HepG2 (cell line): ENCODE data around the gene AP3B1. TPM values are rescaled to one million over a fixed set of nuclear protein-coding genes. Genes with fewer than 3 reads are reported as not detected.

ENCODE experiments used
- ATAC-seq: fragments of 200-7000 bp; cut with Tn5 transposase; 3 replicates; pipeline ENCODE4 v1.9.1; 2020; ENCODE audit warnings: mild to moderate bottlenecking, moderate library complexity
- BruUV-seq: library from RNA; stranded (reverse); fragments of 400-500 nt; replicated peaks from 2 replicates; lab custom pipeline; 2021; lab: Mats Ljungman, UMichigan
- CTCF ChIA-PET: fragments of 300-600 bp; formaldehyde crosslinking; extraction: SDS; loops from one replicate; lab custom pipeline; 2021; ENCODE audit warnings: low total read pairs, inconsistent platforms, low intra/inter-chr PET ratio; lab: Yijun Ruan, JAX
- POLR2A ChIA-PET: fragments of 350-600 bp; sonication (Branson Sonifier 250); formaldehyde crosslinking; loops from one replicate; lab custom pipeline; 2020; ENCODE audit warnings: antibody characterized with exemption, inconsistent platforms; lab: Yijun Ruan, JAX
- DNase-seq: peaks from one replicate; pipeline ENCODE4 v3.0.0-alpha.2; 2015; ENCODE audit warnings: low spot score
- FAIRE-seq: peaks from 3 replicates; lab custom pipeline; 2011; peaks lifted over from hg19 to GRCh38; lab: Jason Lieb, UNC
- H2AFZ ChIP-seq: one replicate; pipeline ENCODE4 v1.6.1; 2011; ENCODE audit warnings: low read length, inconsistent platforms
- H3K27ac ChIP-seq: fragments of 300-600 bp; 3 replicates; pipeline ENCODE4 v1.8.0; 2011; ENCODE audit warnings: mixed run types, mild to moderate bottlenecking, mixed read lengths, low read length, inconsistent platforms; ENCODE audit not compliant: insufficient read depth; ENCODE audit errors: extremely low read length
- H3K27me3 ChIP-seq, 2 experiments: fragments of 200-600 bp in 1 of 2; 2 replicates in 1 of 2; 3 replicates in 1 of 2; pipeline versions ENCODE4 v1.6.0 to v1.8.0; 2011; ENCODE audit warnings: low read length in 2 of 2, mild to moderate bottlenecking in 2 of 2, moderate library complexity in 2 of 2, inconsistent platforms in 1 of 2; ENCODE audit not compliant: insufficient read depth in 2 of 2, control insufficient read depth in 1 of 2
- H3K36me3 ChIP-seq, 2 experiments: fragments of 200-600 bp in 1 of 2; replicated peaks in 1 of 2; 2 replicates in 1 of 2; 3 replicates in 1 of 2; pipeline versions ENCODE4 v1.5.1 to v1.8.0; 2011; ENCODE audit warnings: low read length in 2 of 2, inconsistent platforms in 1 of 2; ENCODE audit not compliant: insufficient read depth in 2 of 2, control insufficient read depth in 1 of 2
- H3K4me1 ChIP-seq: 2 replicates; pipeline ENCODE4 v1.5.1; 2012; ENCODE audit warnings: low read length, inconsistent platforms; ENCODE audit not compliant: insufficient read depth
- H3K4me2 ChIP-seq: 2 replicates; pipeline ENCODE4 v1.6.0; 2011; ENCODE audit warnings: low read depth, low read length, inconsistent platforms
- H3K4me3 ChIP-seq, 3 experiments: fragments of 200-600 bp in 1 of 3; sonication (generic), shearing (Covaris generic) in 1 of 3; replicated peaks in 1 of 3; 2 replicates each; pipeline ENCODE4 v1.5.1; 2011 to 2016; ENCODE audit warnings: low read length in 3 of 3, inconsistent platforms in 2 of 3, low read depth in 2 of 3, mild to moderate bottlenecking in 2 of 3, control low read depth in 1 of 3, mixed read lengths in 1 of 3; ENCODE audit not compliant: insufficient read depth in 1 of 3
- H3K79me2 ChIP-seq: one replicate; pipeline ENCODE4 v1.6.1; 2011; ENCODE audit warnings: low read length, inconsistent platforms; ENCODE audit not compliant: insufficient read depth
- H3K9ac ChIP-seq: 2 replicates; pipeline ENCODE4 v1.6.0; 2011; ENCODE audit warnings: mild to moderate bottlenecking, low read depth, low read length, inconsistent platforms; ENCODE audit not compliant: insufficient read depth
- H3K9me3 ChIP-seq: 2 replicates; pipeline ENCODE4 v1.5.1; 2012; ENCODE audit warnings: mild to moderate bottlenecking, low read length
- H4K20me1 ChIP-seq: 2 replicates; pipeline ENCODE4 v1.6.0; 2011; ENCODE audit warnings: inconsistent platforms, mild to moderate bottlenecking, low read length, moderate library complexity; ENCODE audit not compliant: insufficient read depth
- ARNTL ChIP-seq: sonication (generic); formaldehyde crosslinking; IDR thresholded peaks from 2 replicates; pipeline ENCODE4 v1.4.0; 2020; ENCODE audit warnings: mild to moderate bottlenecking, missing genetic modification reagents
- EP300 ChIP-seq, 3 experiments: sonication (generic) in 1 of 3; formaldehyde crosslinking in 1 of 3; IDR thresholded peaks; 2 replicates each; pipeline versions ENCODE4 v1.5.1 to v1.6.1; 2011 to 2020; ENCODE audit warnings: low read depth in 2 of 3, low read length in 2 of 3, borderline replicate concordance in 1 of 3, improper control_type of control experiment in 1 of 3, mild to moderate bottlenecking in 1 of 3, missing genetic modification reagents in 1 of 3, moderate library complexity in 1 of 3
- FOXP4 ChIP-seq: sonication (generic); formaldehyde crosslinking; IDR thresholded peaks from 2 replicates; pipeline ENCODE4 v1.4.0; 2020; ENCODE audit warnings: missing genetic modification reagents
- GMEB2 ChIP-seq: IDR thresholded peaks from 2 replicates; pipeline ENCODE4 v1.6.1; 2016; ENCODE audit warnings: missing biosample characterization, missing genetic modification reagents, low read depth
- HNF4G ChIP-seq, 2 experiments: sonication (generic) in 1 of 2; formaldehyde crosslinking in 1 of 2; IDR thresholded peaks; 2 replicates each; pipeline versions ENCODE4 v1.4.0 to v1.6.1; 2011 to 2020; ENCODE audit warnings: borderline replicate concordance in 2 of 2, low read depth in 2 of 2, mild to moderate bottlenecking in 2 of 2, low read length in 1 of 2, missing genetic modification reagents in 1 of 2, moderate library complexity in 1 of 2
- KAT8 ChIP-seq: IDR thresholded peaks from 2 replicates; pipeline ENCODE4 v1.6.1; 2016; ENCODE audit warnings: missing genetic modification reagents, missing compliant biosample characterization
- POLR2G ChIP-seq: fragments of 200-400 bp; formaldehyde crosslinking; IDR thresholded peaks from 2 replicates; pipeline ENCODE4 v1.6.1; 2018; ENCODE audit warnings: mild to moderate bottlenecking, low read depth, low read length, moderate library complexity
- TOE1 ChIP-seq: sonication (generic); formaldehyde crosslinking; IDR thresholded peaks from 2 replicates; pipeline ENCODE4 v1.4.0; 2020; ENCODE audit warnings: mild to moderate bottlenecking, missing genetic modification reagents
- TSC22D2 ChIP-seq: sonication (generic); formaldehyde crosslinking; IDR thresholded peaks from 2 replicates; pipeline ENCODE4 v1.5.1; 2020; ENCODE audit warnings: missing genetic modification reagents, mild to moderate bottlenecking, borderline replicate concordance
- ZMYM3 ChIP-seq: sonication (generic); formaldehyde crosslinking; IDR thresholded peaks from 2 replicates; pipeline ENCODE4 v1.5.1; 2020; ENCODE audit warnings: mild to moderate bottlenecking, missing genetic modification reagents
- ZNF549 ChIP-seq: sonication (generic); formaldehyde crosslinking; IDR thresholded peaks from 2 replicates; pipeline ENCODE4 v1.5.0; 2020; ENCODE audit warnings: missing genetic modification reagents
- ZNF678 ChIP-seq: sonication (generic); formaldehyde crosslinking; IDR thresholded peaks from 2 replicates; pipeline ENCODE4 v1.4.0; 2020; ENCODE audit warnings: mild to moderate bottlenecking, missing genetic modification reagents
- ZNF720 ChIP-seq: sonication (generic); formaldehyde crosslinking; IDR thresholded peaks from 2 replicates; pipeline ENCODE4 v1.4.0; 2020; ENCODE audit warnings: missing genetic modification reagents
- ZNF782 ChIP-seq: sonication (generic); formaldehyde crosslinking; IDR thresholded peaks from 2 replicates; pipeline ENCODE4 v1.4.0; 2020; ENCODE audit warnings: missing genetic modification reagents, mild to moderate bottlenecking, borderline replicate concordance
- WGBS: methylation state at CpG from one replicate; pipeline ENCODE4 v1.1.6; 2017; ENCODE audit warnings: low lambda C conversion rate; 5-methylcytosine and 5-hydroxymethylcytosine counted together
- in situ Hi-C: cut with HindIII; loops from 2 replicates; pipeline ENCODE4 v1.10.0; 2017; ENCODE audit warnings: low pct_unique_long_range_greater_than_20kb; ENCODE audit not compliant: extremely low pct_ligation_motif_present
- intact Hi-C: fragments of 100-400 bp; cut with micrococcal nuclease; formaldehyde crosslinking; loops from one replicate; pipeline ENCODE4 v1.10.0; 2022; ENCODE audit not compliant: unreplicated experiment
- polyA plus RNA-seq, 8 experiments: library from polyadenylated mRNA; depleted of rRNA in 3 of 8; stranded (reverse) in 7 of 8; unstranded in 1 of 8; fragments of >200 nt; fragmentation: Illumina TruSeq in 4 of 8; extraction: Trizol in 4 of 8; gene quantifications; 2 replicates each; pipeline versions ENCODE4 v1.2.1 to v1.2.3, GENCODE V29; 2011 to 2016; ENCODE audit warnings: low read depth in 4 of 8, missing spikeins in 1 of 8, mixed read lengths in 1 of 8; ENCODE audit not compliant: insufficient read depth in 1 of 8
- total RNA-seq, 5 experiments: library from RNA; depleted of rRNA; stranded (reverse); fragments of >200 nt; fragmentation: Illumina TruSeq; extraction: Trizol; gene quantifications; 2 replicates each; pipeline ENCODE4 v1.2.3, GENCODE V29; 2016; ENCODE audit warnings: low read depth in 1 of 5

Gene AP3B1
- total and polyA plus RNA-seq, 2 of the 13 experiments (the other 11 are each of a cell fraction or from before 2014, with no cell fraction given), result 37.7 to 51.2 TPM

GRCh38 chr5:78127875-78128274, 166.6 kb downstream of the AP3B1 start:
- TF ChIP-seq ZNF720 (CRISPR knock-in tag) (no peak), EP300 (IDR thresholded peaks at IDR 0.05; ENCODE audit: low read depth in 2 of 2, low read length in 2 of 2) (no peak), EP300 (CRISPR knock-in tag; IDR thresholded peaks at IDR 0.05; ENCODE audit: borderline replicate concordance) (no peak), TOE1 (no peak), ZNF782 (CRISPR knock-in tag) (no peak), GMEB2 (CRISPR knock-in tag) (no peak), POLR2G (no peak), ZMYM3 (CRISPR knock-in tag) (no peak), TSC22D2 (no peak), HNF4G (IDR thresholded peaks at IDR 0.05; ENCODE audit: borderline replicate concordance, low read depth, low read length) (no peak), HNF4G (CRISPR knock-in tag; IDR thresholded peaks at IDR 0.05; ENCODE audit: borderline replicate concordance, low read depth) (no peak), ARNTL (CRISPR knock-in tag) (no peak), FOXP4 (CRISPR knock-in tag) (no peak), KAT8 (CRISPR knock-in tag) (no peak), ZNF678 (no peak), ZNF549 (CRISPR knock-in tag) (no peak)
- no peak for DNase-seq
- H3K79me2 ChIP-seq, result no peaks in the 10 kb centered on the region
- H3K4me1 ChIP-seq, result no peaks in the 10 kb centered on the region
- H3K27ac ChIP-seq, result no peak overlapping the region
- ChIA-PET CTCF (no interaction called here), POLR2A (no interaction called here)
- intact Hi-C loops (no loop called here), in situ Hi-C loops (no loop called here)
- FAIRE-seq, result no peak
- no peak overlapping the region for H3K4me2 ChIP-seq
- ATAC-seq, result no peak
- H2AFZ ChIP-seq, result no peak overlapping the region
- H3K9me3 ChIP-seq, result no peaks in the 10 kb centered on the region
- 94% methylated on average over 3 of the region's 3 CpGs for WGBS
- BruUV-seq, result no TSS peak
- H3K9ac ChIP-seq, result no peak overlapping the region
- H3K36me3 ChIP-seq, result peaks cover 1% of the 10 kb centered on the region in 2 experiments; a peak in 3 of 5 replicates
- H3K4me3 ChIP-seq, result no peak overlapping the region
- no peaks in the 10 kb centered on the region for H4K20me1 ChIP-seq
- no peaks in the 10 kb centered on the region for H3K27me3 ChIP-seq
